Raji (cell line): ENCODE measurements around the gene LRP1.

Experiments used
- POLR2A ChIP-seq: IDR thresholded peaks from 2 replicates; pipeline ENCODE4 v1.6.1; 2011; ENCODE audit warnings: low read depth, low read length, control low read depth; ENCODE audit not compliant: insufficient read depth

Gene LRP1

GRCh38 chr12:57134949-57135348 lies 6.7 kb downstream of the LRP1 start:
- no peak for TF ChIP-seq POLR2A

- TF ChIP-seq POLR2A: no peak
Measured at GRCh38 chr12:57135527-57136326, 7.4 kb downstream of the LRP1 start.

- no peak for TF ChIP-seq POLR2A
Measured at GRCh38 chr12:57138526-57139272, 10.4 kb downstream of the LRP1 start.

- no peak for TF ChIP-seq POLR2A
Measured at GRCh38 chr12:57139796-57140649, 11.7 kb downstream of the LRP1 start.

GRCh38 chr12:57141249-57141648 lies 13.0 kb downstream of the LRP1 start:
- no peak for TF ChIP-seq POLR2A

GRCh38 chr12:57142121-57142520 lies 13.8 kb downstream of the LRP1 start:
- TF ChIP-seq POLR2A: no peak

GRCh38 chr12:57142727-57143126 lies 14.4 kb downstream of the LRP1 start:
- TF ChIP-seq POLR2A: no peak

GRCh38 chr12:57143454-57143853 lies 15.2 kb downstream of the LRP1 start:
- no peak for TF ChIP-seq POLR2A

- no peak for TF ChIP-seq POLR2A
Measured at GRCh38 chr12:57145460-57146059, 17.3 kb downstream of the LRP1 start.

GRCh38 chr12:57146092-57146491 lies 17.8 kb downstream of the LRP1 start:
- TF ChIP-seq POLR2A: no peak

GRCh38 chr12:57146961-57147944 lies 19.0 kb downstream of the LRP1 start, which contains the start of gene LRP1-AS:
Gene LRP1-AS (minus strand): TSS chr12:57147619.
- no peak for TF ChIP-seq POLR2A

- TF ChIP-seq POLR2A: no peak
Measured at GRCh38 chr12:57148469-57149244, 20.4 kb downstream of the LRP1 start.
